GM10847 (cell line): Measurements from ENCODE around the gene C1QTNF8.

ENCODE experiments used
- POLR2A ChIP-seq: IDR thresholded peaks from 2 replicates; pipeline ENCODE4 v1.6.1; 2011; ENCODE audit not compliant: insufficient read length; ENCODE audit errors: extremely low read depth

Gene C1QTNF8

GRCh38 chr16:1093284-1094123 lies 2.5 kb downstream of the C1QTNF8 start:
- TF ChIP-seq POLR2A, result no peak

GRCh38 chr16:1091992-1092552 lies 4.0 kb downstream of the C1QTNF8 start:
- no peak for TF ChIP-seq POLR2A

- no peak for TF ChIP-seq POLR2A
Observed at GRCh38 chr16:1090620-1091587, 5.1 kb downstream of the C1QTNF8 start.

GRCh38 chr16:1089822-1090619 lies 6.0 kb downstream of the C1QTNF8 start:
- no peak for TF ChIP-seq POLR2A

GRCh38 chr16:1089439-1089821 lies 6.6 kb downstream of the C1QTNF8 start:
- TF ChIP-seq POLR2A, result no peak

GRCh38 chr16:1088295-1089170 lies 7.5 kb downstream of the C1QTNF8 start:
- TF ChIP-seq POLR2A, result no peak

- no peak for TF ChIP-seq POLR2A
Observed at GRCh38 chr16:1084971-1085370, 11.1 kb downstream of the C1QTNF8 start.

GRCh38 chr16:1082952-1083675 lies 12.9 kb downstream of the C1QTNF8 start:
- TF ChIP-seq POLR2A, result no peak

GRCh38 chr16:1082266-1082951 lies 13.6 kb downstream of the C1QTNF8 start:
- TF ChIP-seq POLR2A, result no peak

GRCh38 chr16:1081734-1082265 lies 14.2 kb downstream of the C1QTNF8 start:
- no peak for TF ChIP-seq POLR2A

- TF ChIP-seq POLR2A, result no peak
Observed at GRCh38 chr16:1080801-1081733, 15.0 kb downstream of the C1QTNF8 start.
